Heart left ventricle (tissue), 13 donors: ENCODE measurements around the gene NLRC3.

Source experiments
- CTCF ChIP-seq, 12 donors: fragments of 200-600 bp; sonication (generic) in 4 of 12; IDR thresholded peaks; one replicate each; pipeline versions ENCODE4 v1.5.0 to v1.8.0; 2018 to 2022; ENCODE audit warnings: antibody characterized with exemption in 12 of 12, mild to moderate bottlenecking in 5 of 12
- POLR2A ChIP-seq, 2 donors: fragments of 450-650 bp; IDR thresholded peaks; one replicate each; pipeline ENCODE4 v1.6.1; 2017; ENCODE audit warnings: antibody characterized with exemption in 2 of 2, mild to moderate bottlenecking in 2 of 2, moderate library complexity in 2 of 2
- donor health status: ischemic (EF 13 %, LVEDD 7.1; RV severe dilation, severe dysfunction).
- donor health status: DM: no; HTN: yes; CAD: no.
- donor health status: DM: no; HTN: no; CAD: no.
- donor health status: ischemic (EF 25% LVEDD 6.9; RV normal size, moderate dysfunction).
- donor health status: ischemic (EF 25% LVEDD 5.7; RV mildly dilated, moderate dysfunction).
- donor health status: ischemic (EF 35%, LVEDD 5.7; RV mildly dilated, moderate dysfunction).
- donor health status: nonischemic (EF 11% LVEDD 7.7; RV severe dilation, severe dysfunction).
- donor health status: DM: yes; HTN: yes; CAD: no.
- donor health status: PGD.
- donor health status: ischemic (EF 29% LVEDD 5.4; RV normal size, mild dysfunction).
- donor health status: nonischemic (EF 23%, LVEDD 6.1; RV moderate dilation, normal function).

- no peak for TF ChIP-seq CTCF (IDR thresholded peaks at IDR 0.05)
- TF ChIP-seq POLR2A (IDR thresholded peaks at IDR 0.05): no peak
These were observed 5.3 kb upstream of the NLRC3 start for GRCh38 chr16:3582276-3583165.
